ENCODE measurements around the gene MEIS2.

GRCh38 chr15:36967929-36968328 is 132.4 kb downstream of the MEIS2 start:
- no peak for TF ChIP-seq CTCF (IDR thresholded peaks at IDR 0.05; ENCODE audit: insufficient read depth, low read length)
- TF ChIP-seq POLR2AphosphoS5 (IDR thresholded peaks at IDR 0.05; ENCODE audit: low read depth), result no peak
